Breast epithelium (tissue), 3 donors: ENCODE measurements around the gene MRPL43.

Experiments used
- CTCF ChIP-seq, 3 donors: fragments of 450-650 bp; IDR thresholded peaks; one replicate each; pipeline ENCODE4 v1.5.1; 2016 to 2017; ENCODE audit warnings: antibody characterized with exemption in 3 of 3, mild to moderate bottlenecking in 3 of 3, moderate library complexity in 3 of 3
- POLR2A ChIP-seq: fragments of 450-650 bp; IDR thresholded peaks from one replicate; pipeline ENCODE4 v1.6.1; 2016; ENCODE audit warnings: antibody characterized with exemption, mild to moderate bottlenecking, moderate library complexity
- POLR2AphosphoS5 ChIP-seq, 3 donors: sonication (generic); formaldehyde crosslinking; IDR thresholded peaks; one replicate each; pipeline ENCODE4 v1.6.1; 2017; ENCODE audit warnings: antibody characterized with exemption in 3 of 3

- TF ChIP-seq POLR2A (no peak), CTCF (IDR thresholded peaks at IDR 0.05) (no peak), POLR2AphosphoS5 (IDR thresholded peaks at IDR 0.05) (no peak)
Measured at GRCh38 chr10:100988166-100988565, 869 bp upstream of the MRPL43 start.
